ENCODE measurements around the gene ZYG11A. TPM values are rescaled to one million over a fixed set of nuclear protein-coding genes. Genes with fewer than 3 reads are reported as not detected.

Gene ZYG11A
- total RNA-seq, 4 donors from 2014 or later, result not detected

DNA sequence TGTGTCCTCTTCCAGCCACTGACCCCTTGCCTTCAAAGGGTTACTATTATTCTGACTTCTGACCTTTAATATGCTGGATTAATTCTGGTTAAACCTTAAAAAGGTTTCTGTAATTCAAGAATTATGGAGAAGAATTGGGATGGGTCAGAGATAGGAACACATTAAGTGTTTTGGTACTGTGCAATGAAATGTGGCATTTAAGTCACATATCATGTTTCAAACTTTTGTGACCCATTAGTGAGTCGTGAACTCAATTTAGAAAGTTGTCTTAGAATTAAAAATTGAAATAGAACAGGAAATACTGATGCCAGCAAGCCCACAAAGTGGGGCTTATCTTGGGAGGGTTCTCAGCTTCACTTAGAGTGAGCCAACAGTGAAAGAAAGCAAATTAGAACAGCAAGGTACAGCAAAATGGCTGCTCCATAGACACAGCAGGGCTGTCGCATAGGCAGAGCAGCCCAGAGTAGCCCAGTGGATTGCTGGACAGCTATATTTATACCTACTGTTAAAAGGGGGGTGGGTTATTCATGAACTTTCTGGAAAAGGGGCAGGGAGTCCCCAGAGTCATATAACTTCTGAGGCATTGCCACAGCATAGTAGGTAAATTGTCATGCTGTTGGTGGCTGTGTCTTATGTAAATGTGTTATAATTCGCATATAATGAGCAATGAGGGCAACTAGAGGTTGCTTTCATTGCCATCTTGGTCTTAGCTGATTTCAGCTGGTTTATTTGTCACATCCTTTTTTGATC is 95.0 kb downstream of the ZYG11A start:
- whole genome bisulfite sequencing, 2 donors, result 81 to 88% methylated on average over 3 of the region's 3 CpGs
- H3K27me3 ChIP-seq, result no peaks in the 10 kb centered on the region

DNA sequence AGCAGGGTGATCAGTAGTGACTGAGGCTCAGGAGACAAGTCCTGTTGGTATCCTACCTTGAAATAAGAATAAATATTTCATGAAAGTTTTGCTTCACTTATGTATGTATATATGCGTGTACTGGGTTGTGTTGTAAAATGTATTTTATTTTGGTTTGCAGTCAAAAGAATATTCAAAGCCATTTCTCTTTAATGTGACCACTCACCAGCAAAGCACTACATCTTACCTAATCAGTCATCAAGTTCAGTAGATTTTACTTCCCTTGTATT is 95.6 kb downstream of the ZYG11A start:
- no peak for DNase-seq (ENCODE audit: low spot score in 2 of 2)
- Histone ChIP-seq H3K4me1 (no peaks in the 10 kb centered on the region), H3K27me3 (no peaks in the 10 kb centered on the region), H3K4me3 (no peak overlapping the region), H3K9me3 (no peaks in the 10 kb centered on the region), H3K36me3 (peaks cover 0 to 11% (median 0%) of the 10 kb centered on the region in 3 donors), H3K27ac (no peak overlapping the region)
- TF ChIP-seq POLR2A (IDR thresholded peaks at IDR 0.05), result no peak
- no peak for TF ChIP-seq CTCF (IDR thresholded peaks at IDR 0.05)
- TF ChIP-seq EP300 (IDR thresholded peaks at IDR 0.05), result no peak
- WGBS, 2 donors, result 100% methylated on average over 1 of the region's 1 CpG

More for the DNA sequence above, 95.0 kb downstream of the ZYG11A start:
- Histone ChIP-seq H3K36me3 (peaks cover 0 to 6% (median 0%) of the 10 kb centered on the region in 3 donors), H3K27ac (no peak overlapping the region), H3K4me1 (no peaks in the 10 kb centered on the region), H3K4me3 (no peak overlapping the region), H3K9me3 (no peaks in the 10 kb centered on the region)
- no peak for TF ChIP-seq EP300 (IDR thresholded peaks at IDR 0.05)
- no peak for DNase-seq (ENCODE audit: low spot score in 2 of 2)

DNA sequence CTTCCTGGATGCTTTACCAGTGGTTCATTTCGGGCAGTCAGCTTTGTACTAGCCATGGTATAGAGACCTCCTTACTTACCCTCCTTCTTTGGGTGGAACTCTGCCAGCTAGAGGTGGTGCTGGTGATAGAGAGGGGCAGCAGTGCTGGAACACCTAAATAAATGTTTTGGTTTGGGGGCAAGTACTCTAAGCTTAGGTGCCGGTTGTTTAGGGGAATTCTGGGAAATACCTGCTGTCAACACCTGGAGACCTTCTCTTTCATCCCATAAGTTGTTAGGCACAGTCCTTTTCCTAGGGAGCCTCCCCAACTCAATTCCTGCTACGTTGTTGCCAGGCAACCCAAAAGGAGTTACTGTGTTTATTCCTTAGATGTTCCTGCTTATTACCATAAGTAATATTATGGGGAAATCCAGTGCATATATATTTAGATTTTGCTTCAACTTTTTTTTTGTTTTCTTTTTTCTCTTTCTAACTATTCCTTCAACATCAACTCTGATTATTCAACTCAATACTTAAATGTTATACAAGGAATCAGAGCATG is 101.4 kb downstream of the ZYG11A start:
- no peaks in the 10 kb centered on the region for H3K9me3 ChIP-seq
- H3K36me3 ChIP-seq, result peaks cover 0 to 36% (median 0%) of the 10 kb centered on the region in 3 donors
- H3K27ac ChIP-seq, result no peak overlapping the region
- WGBS, 2 donors, result 71 to 72% methylated on average over 3 of the region's 3 CpGs
- no peaks in the 10 kb centered on the region for H3K27me3 ChIP-seq
- TF ChIP-seq EP300 (IDR thresholded peaks at IDR 0.05) (no peak), POLR2A (IDR thresholded peaks at IDR 0.05) (no peak), CTCF (IDR thresholded peaks at IDR 0.05) (no peak)
- no peak for DNase-seq (ENCODE audit: low spot score in 2 of 2)
- H3K4me1 ChIP-seq, result no peaks in the 10 kb centered on the region
- no peak overlapping the region for H3K4me3 ChIP-seq

GRCh38 chr1:52944566-52944965 is 102.0 kb downstream of the ZYG11A start:
- H3K9me3 ChIP-seq, result no peaks in the 10 kb centered on the region
- H3K4me1 ChIP-seq, result no peaks in the 10 kb centered on the region
- H3K27ac ChIP-seq, result no peak overlapping the region
- no peak for DNase-seq (ENCODE audit: low spot score in 2 of 2)
- peaks cover 0 to 42% (median 0%) of the 10 kb centered on the region in 3 donors for H3K36me3 ChIP-seq
- no peaks in the 10 kb centered on the region for H3K27me3 ChIP-seq
- no peak overlapping the region for H3K4me3 ChIP-seq
- TF ChIP-seq CTCF (IDR thresholded peaks at IDR 0.05) (no peak), POLR2A (IDR thresholded peaks at IDR 0.05) (no peak), EP300 (IDR thresholded peaks at IDR 0.05) (no peak)
- 66 to 86% methylated on average over 10 of the region's 10 CpGs for WGBS, 2 donors

Small RNA genes lying within 50 kb of the gene (small RNA-seq; reads per million reads assigned to genes)
- not detected for gene AC099677.1
- gene AC099677.2, result not detected
- gene MIR1273F, result not detected
- gene MIR1273G, result not detected
- not detected for gene MIR5095
- not detected for gene RNU6-969P

Other genes with a start within 250 kb of the ZYG11A start
- 10 to 100 TPM in 3 of 4 donors, 1 to 10 TPM in 1; 6.3 to 21.4 (median 13.8) TPM for gene GPX7, start 240.4 kb upstream of the ZYG11A start, total RNA-seq
- gene SHISAL2A, start 209.6 kb upstream of the ZYG11A start, total RNA-seq, result 1 to 10 TPM in 2 of 4 donors, not detected in 2; 1.2 to 1.9 TPM
- gene COA7, start 144.4 kb upstream of the ZYG11A start, total RNA-seq, result 10 to 100 TPM in 1 of 4 donors, 1 to 10 TPM in 3; 7.5 to 10.5 (median 8.9) TPM
- gene ZYG11B, start 116.3 kb upstream of the ZYG11A start, total RNA-seq, result 10 to 100 TPM; 41.9 to 46.5 (median 42.7) TPM
- gene ECHDC2, start 79.0 kb downstream of the ZYG11A start, total RNA-seq, result 100 to 1,000 TPM; 110 to 346 (median 205) TPM
- 100 to 1,000 TPM in 2 of 4 donors, 10 to 100 TPM in 2; 63.3 to 131 (median 104) TPM for gene SCP2, start 84.5 kb downstream of the ZYG11A start, total RNA-seq
- 1,000 to 10,000 TPM in 1 of 4 donors, 100 to 1,000 TPM in 3; 209 to 1,182 (median 700) TPM for gene PODN, start 219.5 kb downstream of the ZYG11A start, total RNA-seq